Activated CD4-positive, alpha-beta T cell treated with anti-CD3 and anti-CD28 coated beads, Interleukin-2, amount 50 U/mL, for 1 hour (primary cell): ENCODE measurements around the gene MAPK13.
"Not testable (repeated sequence)": the region's sequence is repeated elsewhere in the genome, so short reads cannot be mapped to it uniquely, and the experiment has no call there.

ENCODE experiments used
- DNase-seq: peaks from one replicate; pipeline ENCODE4 v3.0.0-alpha.2; 2020

The MAPK13 gene

DNA sequence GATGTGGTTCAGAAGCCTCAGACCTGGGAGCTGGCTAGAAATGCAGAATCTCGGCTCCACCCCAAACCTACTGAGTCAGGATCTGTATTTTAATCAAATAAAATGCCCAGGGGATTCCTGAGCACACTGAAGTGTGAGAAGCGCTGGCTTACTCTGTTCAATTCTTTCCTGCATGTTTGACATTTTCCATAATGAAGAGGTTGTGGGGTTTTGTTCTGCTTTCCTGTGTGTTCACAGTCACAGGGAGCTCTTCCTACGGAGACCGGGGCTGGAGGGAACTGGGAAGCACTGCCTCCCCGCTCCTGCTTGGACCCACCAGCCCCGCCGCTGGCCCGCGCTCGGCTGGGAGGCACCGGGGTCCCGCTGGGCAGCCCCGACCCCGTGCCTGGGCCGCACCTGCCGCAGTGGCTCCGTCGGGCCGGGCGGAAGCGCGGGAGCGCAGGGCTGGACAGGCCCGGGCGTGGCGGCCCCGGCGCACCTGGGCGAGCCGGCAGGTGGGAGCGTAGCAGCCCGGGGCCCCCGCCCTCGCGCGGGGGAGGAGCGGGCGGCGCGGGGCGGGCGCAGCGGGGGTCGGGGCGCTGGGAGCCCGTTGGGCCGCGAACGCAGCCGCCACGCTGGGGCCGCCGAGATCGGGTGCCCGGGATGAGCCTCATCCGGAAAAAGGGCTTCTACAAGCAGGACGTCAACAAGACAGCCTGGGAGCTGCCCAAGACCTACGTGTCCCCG, at the start of gene MAPK13:
Gene MAPK13 (plus strand): TSS at position 573 of the 726 bp plus-strand sequence. CDS start 70 bp downstream, at position 643.
- DNase-seq: peak; percentile 16

DNA sequence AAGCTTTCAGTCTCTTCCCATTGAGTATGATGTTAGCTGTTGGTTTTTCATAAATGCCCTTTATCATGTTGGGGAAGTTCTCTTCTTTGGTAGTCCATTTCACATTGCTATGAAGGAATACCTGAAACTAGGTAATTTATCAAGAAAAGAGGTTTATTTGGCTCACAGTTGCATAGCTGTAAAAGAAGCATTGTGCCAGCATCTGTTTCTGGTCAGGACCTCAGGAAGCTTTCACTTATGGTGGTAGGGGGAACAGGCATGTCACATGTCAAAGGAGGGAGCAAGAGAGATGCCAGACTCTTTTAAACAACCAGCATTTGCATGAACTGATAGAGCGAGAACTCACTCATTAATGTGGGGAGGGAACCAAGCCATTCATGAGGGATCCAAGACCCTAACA, 48.0 kb upstream of the MAPK13 start:
- no peak for DNase-seq

DNA sequence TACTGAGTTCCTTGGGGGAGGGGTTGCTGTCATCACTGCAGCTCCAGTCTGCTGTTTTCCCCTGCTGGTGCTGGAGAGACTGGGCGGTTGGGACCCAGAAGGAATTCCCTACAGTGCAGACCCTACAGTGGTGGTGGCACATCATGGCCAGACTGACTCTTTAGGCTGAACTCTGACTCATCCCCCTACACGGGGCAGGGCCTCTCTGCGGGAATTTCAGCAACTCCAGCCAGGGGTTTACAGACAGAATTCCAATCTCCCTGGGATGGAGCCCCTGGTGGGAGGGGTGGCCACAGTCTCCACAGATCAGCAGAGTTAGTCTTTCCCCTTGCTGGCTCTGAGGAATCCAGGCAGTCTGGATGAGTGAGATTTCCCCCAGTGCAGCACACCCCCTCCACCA, 46.9 kb upstream of the MAPK13 start:
- no peak for DNase-seq

DNA sequence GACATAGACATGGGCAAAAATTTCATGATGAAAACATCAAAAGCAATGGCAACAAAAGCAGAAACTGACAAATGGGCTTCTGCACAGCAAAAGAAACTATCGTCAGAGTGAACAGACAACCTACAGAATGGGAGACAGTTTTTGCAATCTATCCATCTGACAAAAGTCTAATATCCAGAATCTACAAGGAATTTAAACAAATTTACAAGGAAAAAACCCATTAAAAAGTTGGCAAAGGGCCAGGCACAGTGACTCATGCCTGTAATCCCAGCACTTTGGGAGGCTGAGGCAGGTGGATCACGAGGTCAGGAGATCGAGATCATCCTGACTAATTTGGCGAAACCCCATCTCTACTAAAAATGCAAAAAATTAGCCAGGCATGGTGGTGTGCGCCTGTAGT, 42.1 kb upstream of the MAPK13 start:
- DNase-seq: not testable (repeated sequence)

DNA sequence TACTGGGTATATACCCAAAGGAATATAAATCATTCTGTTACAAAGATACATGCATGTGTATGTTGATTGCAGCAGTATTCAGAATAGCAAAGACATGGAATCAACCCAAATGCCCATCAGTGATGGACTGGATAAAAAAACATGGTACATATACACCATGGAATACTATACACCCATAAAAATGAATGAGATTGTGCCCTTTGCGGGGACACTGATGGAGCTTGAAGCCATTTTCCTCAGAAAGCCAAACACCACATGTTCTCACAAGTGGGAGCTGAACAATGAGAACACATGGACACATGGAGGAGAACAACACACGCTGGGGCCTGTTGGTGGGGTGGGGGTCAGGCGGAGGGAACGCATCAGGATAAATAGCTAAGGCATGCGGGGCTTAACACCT, 41.3 kb upstream of the MAPK13 start:
- DNase-seq: no peak

DNA sequence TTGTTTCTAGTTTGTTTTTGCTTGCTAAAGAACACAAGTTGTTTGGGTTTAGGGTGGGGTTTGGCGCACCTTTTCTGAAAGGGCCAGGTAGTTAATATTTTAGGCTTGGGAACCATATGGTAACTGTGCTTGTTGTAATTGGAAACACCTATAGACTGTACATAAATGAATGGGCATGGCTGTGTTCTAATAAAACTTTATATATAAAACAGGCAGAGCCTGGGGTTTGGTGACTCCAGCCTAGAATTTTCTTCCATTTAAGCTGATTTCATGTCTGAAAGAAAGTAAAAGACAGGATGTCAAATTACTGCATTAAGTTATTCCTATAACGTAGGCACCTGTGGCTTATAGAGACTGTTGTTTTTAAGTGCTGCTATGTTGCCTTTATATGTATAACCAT, 36.1 kb upstream of the MAPK13 start:
- no peak for DNase-seq

DNA sequence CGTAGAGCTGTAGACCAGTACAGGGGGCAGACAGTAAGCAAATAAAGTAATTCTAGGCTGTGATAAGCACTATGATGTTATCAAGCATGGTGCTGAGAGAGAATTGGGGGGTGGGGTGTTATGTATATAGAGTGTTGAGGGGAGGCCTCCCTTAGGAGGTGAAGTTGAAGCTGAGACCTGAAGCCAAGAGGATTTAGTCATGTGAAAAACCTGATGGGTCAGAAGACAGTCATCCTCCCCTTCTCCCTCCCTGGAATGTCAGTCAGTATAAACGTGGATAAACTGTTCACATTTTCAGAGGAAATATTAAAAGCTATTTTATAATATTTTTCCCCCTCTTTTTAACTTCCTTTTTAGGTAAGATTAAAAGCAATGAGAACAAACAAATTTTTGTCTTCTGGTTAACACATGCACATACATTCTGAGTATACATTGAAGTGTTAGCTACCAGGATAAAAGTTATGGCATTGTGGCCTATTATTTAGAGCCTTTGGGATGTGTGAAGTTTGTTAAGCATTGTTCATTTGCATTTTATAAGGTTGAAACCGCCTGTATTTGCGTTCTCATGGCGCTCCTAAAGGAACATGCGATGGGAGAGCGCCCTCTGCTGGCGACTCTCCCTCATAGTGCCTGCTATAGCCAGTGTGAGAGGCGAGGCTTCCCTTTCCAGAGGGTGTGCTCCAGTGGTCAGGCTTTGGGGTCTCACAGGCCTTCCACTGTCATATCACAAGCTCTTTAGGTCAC, 35.4 kb upstream of the MAPK13 start:
- peak; percentile 83 for DNase-seq

DNA sequence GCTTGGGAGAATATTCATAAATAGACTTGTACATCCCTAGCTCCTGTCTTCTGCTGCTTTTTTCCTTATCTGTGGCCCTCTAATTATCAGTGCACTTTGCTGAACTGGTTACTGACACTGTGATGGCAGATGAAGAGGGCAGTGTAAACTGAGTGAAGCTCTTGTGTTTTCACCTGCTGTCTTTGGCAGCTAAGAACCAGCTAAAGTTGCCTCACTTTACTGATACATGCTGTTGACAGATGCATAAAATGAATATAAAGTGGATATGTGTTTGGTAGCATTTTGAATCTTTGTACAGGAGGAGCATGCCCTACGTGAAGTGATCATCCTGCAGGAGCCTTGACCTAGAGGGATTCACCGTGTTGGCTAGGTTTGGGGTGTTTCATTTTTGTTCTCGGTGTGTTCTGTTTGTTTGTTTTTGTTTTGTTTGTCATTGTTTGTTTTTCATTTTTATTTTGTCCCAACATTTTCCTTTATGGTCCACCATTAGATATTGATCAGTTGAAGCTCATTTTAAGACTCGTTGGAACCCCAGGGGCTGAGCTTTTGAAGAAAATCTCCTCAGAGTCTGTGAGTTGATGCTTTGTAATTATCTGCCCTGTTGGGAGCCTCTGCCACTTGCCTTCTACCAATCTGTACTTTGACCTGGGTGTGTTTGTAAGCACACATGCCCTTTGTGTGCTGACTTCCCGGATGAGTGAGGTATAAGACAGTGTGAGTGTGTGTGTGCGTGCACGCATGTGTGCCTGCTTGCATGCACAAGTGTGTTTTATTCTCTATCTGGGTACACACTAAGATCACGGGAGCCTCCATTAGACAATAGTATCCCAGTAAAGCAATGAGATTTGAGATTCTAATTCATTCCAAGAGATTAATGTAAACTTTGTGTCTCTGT, 34.6 kb upstream of the MAPK13 start:
- DNase-seq: no peak

DNA sequence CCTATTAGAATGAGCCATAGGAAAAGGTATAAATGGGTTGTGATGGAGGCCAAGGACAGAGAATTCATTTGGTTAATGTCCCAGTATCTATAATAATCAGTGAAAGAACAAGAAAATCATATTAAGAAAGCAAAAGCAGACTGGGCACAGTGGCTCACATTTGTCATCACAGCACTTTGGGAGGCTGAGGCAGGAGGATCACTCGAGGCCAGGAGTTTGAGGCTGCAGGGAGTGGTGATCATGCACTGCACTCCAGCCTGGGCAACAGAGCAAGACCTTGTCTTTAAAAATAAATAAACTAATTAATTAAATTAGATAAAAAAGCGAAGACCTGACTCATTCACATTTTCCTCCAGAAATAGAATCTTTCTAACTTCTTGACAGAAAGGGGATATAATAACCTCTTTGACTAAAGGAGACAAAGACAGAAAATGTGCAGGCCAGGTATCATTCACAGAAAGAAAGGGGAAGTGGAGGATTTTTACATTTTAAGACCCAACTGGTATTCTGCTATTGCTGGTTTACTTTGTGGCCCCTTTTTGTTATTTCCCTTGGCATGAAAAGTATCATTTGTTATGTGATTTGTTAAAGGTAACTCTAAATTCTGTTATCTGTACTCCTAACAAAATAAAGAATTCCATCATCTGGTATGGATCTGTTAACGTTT, 31.9 kb upstream of the MAPK13 start:
- no peak for DNase-seq

DNA sequence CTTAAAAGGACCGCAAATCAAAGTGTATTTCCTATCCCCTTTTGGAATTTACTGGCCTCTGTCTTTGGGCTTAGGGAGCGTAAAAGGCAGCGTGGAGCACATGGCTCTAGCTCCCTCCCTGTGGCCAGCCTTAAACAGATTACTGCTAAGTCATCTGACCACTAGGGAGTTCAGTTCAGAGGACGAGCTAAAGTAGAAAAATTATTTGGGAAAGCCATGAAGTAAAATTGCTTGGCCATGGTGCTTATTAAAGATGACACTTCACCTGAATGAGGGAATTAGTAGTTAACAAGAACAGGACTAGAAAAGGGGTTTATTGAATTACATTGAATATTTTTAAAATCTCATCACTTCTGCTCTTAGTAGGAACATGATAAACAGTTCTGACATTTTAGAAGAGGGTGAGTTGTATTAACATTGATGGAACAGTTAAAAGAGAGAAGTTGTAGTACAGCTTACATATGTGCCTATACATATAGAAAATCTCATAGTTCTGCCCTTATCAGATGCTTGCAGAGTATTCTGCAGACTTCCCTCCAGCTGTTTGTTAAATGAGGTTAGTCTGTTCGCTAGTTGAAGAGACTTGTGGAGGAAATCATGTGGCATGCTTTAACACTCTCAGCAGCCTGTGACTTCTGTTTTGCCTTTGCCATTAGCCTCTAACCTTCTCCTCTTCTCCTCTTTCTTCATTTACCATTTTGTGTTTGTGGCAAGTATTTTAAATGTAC, 31.2 kb upstream of the MAPK13 start:
- DNase-seq: no peak

DNA sequence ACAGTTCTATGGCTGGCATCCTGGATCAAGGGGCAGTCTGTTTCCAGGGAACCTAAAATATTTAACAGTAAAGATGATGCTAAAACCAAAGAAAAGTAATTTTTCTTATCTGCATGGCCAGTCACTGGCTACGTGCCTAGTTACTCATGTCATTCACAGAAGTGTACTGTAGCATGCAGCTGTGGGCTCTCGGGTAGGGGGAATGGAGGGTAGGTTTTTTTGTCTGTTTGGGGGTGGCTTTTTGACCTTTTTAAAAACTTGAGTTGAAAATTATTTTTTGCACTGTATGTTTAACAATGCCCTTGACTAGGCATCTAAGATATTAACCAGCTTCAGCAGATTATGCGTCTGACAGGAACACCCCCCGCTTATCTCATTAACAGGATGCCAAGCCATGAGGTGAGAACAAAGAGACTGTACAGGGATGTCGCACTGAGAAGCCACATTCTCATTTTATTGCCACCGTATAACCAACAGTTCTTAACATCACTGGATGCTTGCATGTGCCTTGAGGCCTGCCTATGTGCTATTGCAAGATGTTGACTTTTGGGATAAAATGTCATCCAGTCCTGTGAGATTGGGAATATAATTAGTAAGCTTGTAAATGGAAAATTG, 30.3 kb upstream of the MAPK13 start:
- DNase-seq: peak; percentile 6

DNA sequence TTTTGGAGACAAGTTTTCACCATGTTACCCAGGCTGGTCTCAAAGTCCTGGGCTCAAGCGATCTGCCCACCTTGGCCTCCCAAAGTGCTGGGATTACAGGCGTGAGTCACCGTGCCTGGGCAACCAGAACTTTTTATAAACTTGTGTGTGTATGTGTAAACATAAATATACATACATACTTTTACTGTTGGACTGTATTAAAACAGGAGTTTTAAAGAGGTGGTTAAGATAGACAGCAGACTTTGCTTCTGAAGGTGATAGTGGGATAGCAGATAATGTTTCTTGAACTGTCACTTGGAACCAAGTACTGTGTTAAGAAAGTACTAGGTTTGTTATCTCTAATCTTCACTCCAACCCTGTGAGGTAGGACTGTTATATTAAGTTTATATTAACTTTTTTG, 28.6 kb upstream of the MAPK13 start:
- DNase-seq: no peak

DNA sequence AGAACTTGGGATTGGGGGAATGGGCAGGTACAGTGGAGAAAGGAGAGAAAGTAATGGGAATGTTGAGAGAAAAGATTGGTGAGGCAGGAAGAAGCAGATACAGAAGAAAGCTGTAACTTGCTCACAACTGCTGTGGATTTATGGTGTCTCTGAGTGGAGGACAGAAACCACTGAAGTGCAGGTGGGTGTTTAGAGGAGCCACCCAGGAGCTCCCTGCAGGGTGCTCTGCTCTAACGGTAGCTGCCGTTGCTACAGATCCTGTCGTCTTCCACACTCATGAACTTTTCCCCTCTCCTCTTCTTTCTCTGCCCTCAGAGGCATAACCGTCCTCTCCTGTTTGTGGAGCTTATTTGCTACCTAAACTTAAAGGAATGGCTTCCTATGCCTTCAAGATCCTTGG, 27.5 kb upstream of the MAPK13 start:
- DNase-seq: no peak

DNA sequence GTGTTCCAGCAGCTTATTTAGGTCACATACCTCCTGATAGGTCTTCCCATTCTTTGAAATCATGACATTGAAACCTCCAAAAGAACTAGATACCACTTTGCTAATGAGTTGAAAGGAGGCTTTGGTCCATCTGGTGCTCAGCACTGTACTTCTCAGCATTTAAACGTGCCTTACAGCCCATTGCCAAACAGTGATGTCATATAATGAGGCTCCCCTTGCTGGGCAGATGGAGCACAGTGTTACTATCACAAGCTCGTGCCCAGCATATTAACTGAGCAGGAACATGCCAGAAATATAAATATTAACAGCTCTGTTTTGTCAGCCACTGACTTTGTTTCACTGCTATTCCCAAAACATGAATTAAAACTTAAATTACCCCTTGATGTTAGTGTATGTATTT, 25.5 kb upstream of the MAPK13 start:
- DNase-seq: no peak

DNA sequence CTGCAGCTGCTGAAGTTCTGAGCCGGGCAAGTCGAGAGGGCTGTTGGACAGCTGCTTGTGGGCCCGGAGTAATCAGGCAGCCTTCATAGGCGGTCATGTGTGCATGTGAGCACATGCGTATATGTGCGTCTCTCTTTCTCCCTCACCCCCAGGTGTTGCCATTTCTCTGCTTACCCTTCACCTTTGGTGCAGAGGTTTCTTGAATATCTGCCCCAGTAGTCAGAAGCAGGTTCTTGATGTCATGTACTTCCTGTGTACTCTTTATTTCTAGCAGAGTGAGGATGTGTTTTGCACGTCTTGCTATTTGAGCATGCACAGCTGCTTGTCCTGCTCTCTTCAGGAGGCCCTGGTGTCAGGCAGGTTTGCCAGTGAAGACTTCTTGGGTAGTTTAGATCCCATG, 21.2 kb upstream of the MAPK13 start:
- DNase-seq: no peak

DNA sequence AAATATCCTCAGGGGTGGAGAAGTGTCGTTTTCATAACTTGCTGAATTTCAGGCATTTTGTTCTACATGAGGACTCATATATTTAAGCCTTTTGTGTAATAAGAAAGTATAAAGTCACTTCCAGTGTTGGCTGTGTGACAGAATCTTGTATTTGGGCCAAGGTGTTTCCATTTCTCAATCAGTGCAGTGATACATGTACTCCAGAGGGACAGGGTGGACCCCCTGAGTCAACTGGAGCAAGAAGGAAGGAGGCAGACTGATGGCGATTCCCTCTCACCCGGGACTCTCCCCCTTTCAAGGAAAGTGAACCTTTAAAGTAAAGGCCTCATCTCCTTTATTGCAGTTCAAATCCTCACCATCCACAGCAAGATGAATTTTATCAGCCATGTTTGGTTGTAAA, 20.3 kb upstream of the MAPK13 start:
- DNase-seq: no peak

DNA sequence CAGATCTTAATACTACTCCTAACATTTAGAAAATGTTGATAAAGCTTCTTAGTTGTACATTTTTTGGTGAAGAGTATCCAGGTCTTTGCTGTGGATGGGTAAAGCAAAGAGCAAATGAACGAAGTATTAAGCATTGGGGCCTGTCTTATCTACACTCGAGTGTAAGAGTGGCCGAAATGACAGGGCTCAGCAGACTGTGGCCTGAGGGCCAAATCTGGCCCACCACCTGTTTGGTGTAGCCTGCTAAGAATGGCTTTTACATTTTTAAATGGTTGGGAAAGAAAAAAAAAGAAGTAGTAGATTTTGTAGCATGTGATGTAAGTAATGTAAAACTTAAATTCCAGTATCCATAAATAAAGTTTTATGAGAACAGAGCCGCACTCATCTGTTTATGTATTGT, 19.4 kb upstream of the MAPK13 start:
- no peak for DNase-seq

DNA sequence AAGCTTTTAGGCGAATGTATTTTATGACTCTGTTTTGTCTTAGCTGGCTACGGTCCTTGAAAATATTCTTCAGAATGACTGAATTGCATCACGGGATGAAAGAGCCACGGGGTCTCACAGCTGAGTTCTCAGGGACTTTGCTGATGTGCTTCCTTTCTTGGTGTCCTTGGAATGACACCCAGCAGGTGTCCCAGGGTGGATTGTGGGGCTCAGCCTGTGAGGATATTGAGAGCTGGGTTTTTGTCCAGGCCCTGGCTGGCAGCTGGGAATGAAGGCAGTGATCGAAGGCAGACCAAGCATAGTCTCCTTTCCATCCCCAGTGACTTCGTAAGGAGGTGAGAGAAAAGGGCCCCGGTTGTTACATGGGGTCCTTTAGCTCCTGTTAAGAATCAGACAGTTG, 18.8 kb upstream of the MAPK13 start:
- DNase-seq: no peak

DNA sequence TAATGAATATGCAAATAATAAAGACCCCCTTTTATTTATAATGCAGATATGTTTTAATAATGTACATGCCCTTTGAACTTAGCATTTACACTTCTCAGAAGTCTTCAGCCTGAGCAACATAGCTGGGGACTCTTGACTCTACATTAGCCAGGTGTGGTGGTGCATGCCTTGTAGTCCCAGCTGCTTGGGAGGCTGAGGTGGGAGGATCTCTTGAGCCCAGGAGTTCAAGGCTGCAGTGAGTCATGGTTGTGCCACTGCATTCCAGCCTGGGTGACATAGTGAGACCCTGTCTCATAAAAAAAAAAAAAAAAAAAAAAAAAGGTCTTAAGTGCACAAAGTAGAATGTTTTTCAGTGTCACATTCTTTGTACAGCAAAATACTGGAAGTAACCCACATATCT, 17.3 kb upstream of the MAPK13 start:
- no peak for DNase-seq

DNA sequence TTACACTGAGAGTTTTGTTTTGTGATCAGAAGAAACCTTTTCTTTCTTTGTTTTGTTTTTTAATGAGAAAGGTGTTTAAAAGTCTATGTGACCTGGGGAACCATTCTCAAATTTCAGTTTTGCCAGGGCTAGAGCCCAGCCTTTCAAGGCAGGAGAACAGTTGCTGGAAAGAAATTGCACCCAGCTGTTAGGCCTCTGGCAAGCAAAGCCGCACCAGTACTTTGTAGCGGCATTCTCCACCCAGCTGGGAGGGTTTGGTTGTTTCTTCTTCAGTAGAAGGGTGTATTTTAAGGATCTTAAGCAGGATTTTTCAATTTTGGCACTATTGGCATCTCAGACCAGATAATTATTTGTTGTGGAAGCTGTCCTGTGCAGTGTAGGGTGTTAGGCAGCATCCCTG, 16.6 kb upstream of the MAPK13 start:
- DNase-seq: no peak

DNA sequence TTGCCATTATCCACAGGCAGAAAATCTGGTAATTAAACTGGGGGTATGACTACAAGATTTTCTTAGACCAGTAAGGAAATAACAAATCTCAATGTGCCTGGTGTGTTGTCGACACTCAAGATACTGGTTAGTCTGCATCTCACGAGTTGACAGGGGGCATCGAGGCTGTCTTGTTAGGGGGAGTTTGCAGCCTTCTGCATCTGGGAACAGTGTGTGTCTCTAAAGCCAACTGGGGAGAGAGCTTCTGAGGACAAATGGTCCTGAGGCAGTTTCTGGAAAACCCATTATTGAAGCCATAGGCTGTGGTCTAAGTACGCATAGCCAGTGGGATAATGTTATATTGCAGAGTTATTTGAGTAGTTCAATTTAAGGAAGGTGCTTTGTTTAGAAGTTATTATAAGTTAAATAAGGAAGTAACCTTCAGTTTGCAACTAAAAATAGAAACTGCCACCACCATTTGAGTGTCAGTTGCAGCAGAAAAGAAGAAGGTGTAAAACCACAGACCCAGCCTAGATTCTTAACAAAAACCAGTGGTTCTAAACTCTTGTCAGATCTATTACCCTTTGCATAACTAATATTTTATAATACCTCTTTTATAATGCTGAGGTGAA, 15.4 kb upstream of the MAPK13 start:
- DNase-seq: no peak
